Activated CD4-positive, alpha-beta memory T cell treated with anti-CD3 and anti-CD28 coated beads for 36 hours (primary cell): ENCODE measurements around the gene SLC25A3. TPM values are rescaled to one million over a fixed set of nuclear protein-coding genes. Genes with fewer than 3 reads are reported as not detected.
"Not testable (repeated sequence)": the region's sequence is repeated elsewhere in the genome, so short reads cannot be mapped to it uniquely, and the experiment has no call there.

Experiments used
- CTCF ChIA-PET: fragments of 350-600 bp; sonication (Branson Sonifier 250); formaldehyde crosslinking; loops from one replicate; lab custom pipeline; 2021; ENCODE audit warnings: antibody characterized with exemption, inconsistent platforms; lab: Charles Lee
- POLR2A ChIA-PET: fragments of 350-600 bp; sonication (Branson Sonifier 250); formaldehyde crosslinking; loops from one replicate; lab custom pipeline; 2021; ENCODE audit warnings: antibody characterized with exemption; lab: Charles Lee
- DNase-seq: peaks from one replicate; pipeline ENCODE4 v3.0.0-alpha.2; 2020
- H3K27ac Mint-ChIP-seq: one replicate; pipeline ENCODE4 v1.8.0; 2021; ENCODE audit warnings: mixed read lengths
- H3K27me3 Mint-ChIP-seq: one replicate; pipeline ENCODE4 v1.8.0; 2021; ENCODE audit warnings: mixed read lengths
- H3K36me3 Mint-ChIP-seq: one replicate; pipeline ENCODE4 v1.8.0; 2021; ENCODE audit warnings: mixed read lengths
- H3K4me1 Mint-ChIP-seq: one replicate; pipeline ENCODE4 v1.8.0; 2021; ENCODE audit warnings: low read depth, mixed read lengths
- H3K4me3 Mint-ChIP-seq: one replicate; pipeline ENCODE4 v1.8.0; 2021; ENCODE audit warnings: mild to moderate bottlenecking, mixed read lengths
- H3K9me3 Mint-ChIP-seq: one replicate; pipeline ENCODE4 v1.8.0; 2021; ENCODE audit warnings: mixed read lengths
- intact Hi-C: fragments of 100-400 bp; cut with micrococcal nuclease; formaldehyde crosslinking; loops from one replicate; pipeline ENCODE4 v1.15.1; 2023
- total RNA-seq, 2 experiments: library from RNA; stranded (reverse); gene quantifications; one replicate each; pipeline ENCODE4 v1.2.3, GENCODE V29; 2021

Gene SLC25A3
- 100 to 1,000 TPM; 584 to 620 TPM for total RNA-seq

DNA sequence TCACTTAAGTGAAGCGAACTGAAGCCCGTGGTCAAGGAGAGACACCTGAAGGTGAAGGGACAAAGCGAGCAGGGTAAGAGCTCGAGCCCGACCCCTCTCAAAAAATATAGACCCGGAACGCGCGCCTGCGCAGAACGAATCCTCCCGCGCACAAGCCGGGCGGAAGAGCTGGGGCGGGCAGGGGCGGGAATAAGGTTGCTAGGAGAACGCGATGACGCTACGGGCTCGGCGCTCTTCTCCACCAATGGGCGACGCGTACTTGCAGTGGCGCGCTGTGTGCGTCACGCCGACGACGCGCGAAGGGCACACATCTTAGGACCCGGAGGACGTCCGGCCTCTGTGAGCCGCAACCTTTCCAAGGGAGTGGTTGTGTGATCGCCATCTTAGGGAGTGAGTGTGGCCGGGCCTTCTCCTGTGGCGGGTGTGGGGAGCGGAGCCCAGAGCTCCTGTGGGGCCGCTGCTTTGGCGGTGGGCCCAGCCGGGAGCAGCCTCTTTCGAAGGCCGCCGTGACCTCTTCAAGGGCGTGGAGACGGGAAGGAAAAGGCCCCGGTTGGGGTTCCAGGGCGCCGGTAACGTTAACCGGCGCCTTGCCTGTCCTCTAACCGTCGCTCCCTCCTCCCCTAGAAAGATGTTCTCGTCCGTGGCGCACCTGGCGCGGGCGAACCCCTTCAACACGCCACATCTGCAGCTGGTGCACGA, at the start of gene SLC25A3:
TSS of gene SLC25A3 (plus strand) at position 336 of the 699 bp plus-strand sequence. CDS start at position 629, 293 bp downstream.
- Mint-ChIP-seq H3K36me3 (peaks cover 36% of the 10 kb centered on the region), H3K27ac (peak within 1 kb of the TSS; percentile 97), H3K9me3 (no peaks in the 10 kb centered on the region), H3K4me1 (peaks cover 29% of the 10 kb centered on the region), H3K27me3 (no peaks in the 10 kb centered on the region), H3K4me3 (peak within 1 kb of the TSS; percentile 91)
- DNase-seq, result peak; percentile 96
- intact Hi-C loops, result loop anchor here (1.0 to 5.0 kb wide), 6 partner anchors 27 to 1545 kb away; partner anchors contain the start of gene IKBIP
- ChIA-PET CTCF (interaction anchor here (0.7 to 5.1 kb wide), 8 partner anchors 27 to 77 kb away, joined by 3 to 42 read pairs (median 4); no protein-coding TSS in a partner anchor), POLR2A (interaction anchor here (0.6 to 5.5 kb wide), 14 partner anchors 9 to 148 kb away, joined by 3 to 40 read pairs (median 4); partner anchors contain the start of genes APAF1, IKBIP and TMPO)

DNA sequence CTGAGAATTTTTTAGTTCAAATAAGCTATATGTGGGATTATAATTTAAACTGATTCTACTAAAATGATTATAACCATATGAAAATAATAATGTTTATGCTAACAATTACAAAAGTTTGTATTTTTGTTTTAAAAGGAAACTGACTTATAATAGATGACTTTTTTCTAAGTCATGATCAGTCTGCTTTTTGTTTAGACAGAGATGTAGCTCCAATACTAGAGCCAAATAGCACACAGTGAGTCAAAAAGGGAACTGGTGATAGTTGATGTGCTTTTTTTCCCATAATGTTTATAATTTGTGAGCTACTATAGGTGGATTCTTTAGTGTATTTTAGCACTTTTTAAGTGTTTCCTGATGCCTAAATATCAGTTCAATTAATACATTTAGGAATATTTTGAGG, 49.8 kb upstream of the SLC25A3 start:
- POLR2A ChIA-PET, result no interaction called here
- Mint-ChIP-seq H3K4me3 (no peak overlapping the region), H3K36me3 (peaks cover 51% of the 10 kb centered on the region), H3K9me3 (no peaks in the 10 kb centered on the region), H3K27me3 (no peaks in the 10 kb centered on the region), H3K4me1 (peaks cover 14% of the 10 kb centered on the region), H3K27ac (no peak overlapping the region)
- CTCF ChIA-PET, result interaction anchor here (0.8 to 1.5 kb wide), 2 partner anchors 11 to 14 kb away, joined by 3 to 5 read pairs; no protein-coding TSS in a partner anchor
- DNase-seq, result no peak
- intact Hi-C loops, result no loop called here

DNA sequence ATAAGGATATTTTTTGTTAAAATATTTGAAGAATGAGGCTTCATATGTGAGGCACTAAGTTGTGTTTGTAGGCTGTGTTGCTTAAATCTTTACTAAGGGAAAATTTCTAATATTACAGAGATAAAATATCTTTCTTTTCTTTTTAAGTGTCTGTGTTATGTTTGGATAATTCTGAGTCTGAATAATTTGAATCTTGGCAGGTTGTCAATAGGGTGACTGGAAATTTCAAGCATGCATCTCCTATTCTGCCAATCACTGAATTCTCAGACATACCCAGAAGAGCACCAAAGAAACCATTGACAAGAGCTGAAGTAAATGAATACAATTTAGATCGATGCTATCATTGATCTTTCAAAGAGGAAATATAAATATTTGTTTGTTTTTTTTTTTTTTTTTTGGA, 48.7 kb upstream of the SLC25A3 start:
- peaks cover 19% of the 10 kb centered on the region for H3K4me1 Mint-ChIP-seq
- H3K27ac Mint-ChIP-seq, result no peak overlapping the region
- no peak overlapping the region for H3K4me3 Mint-ChIP-seq
- no peaks in the 10 kb centered on the region for H3K9me3 Mint-ChIP-seq
- CTCF ChIA-PET, result interaction anchor here (0.7 to 1.5 kb wide), 3 partner anchors 8 to 119 kb away, joined by 3 to 4 read pairs (median 4); no protein-coding TSS in a partner anchor
- peaks cover 55% of the 10 kb centered on the region for H3K36me3 Mint-ChIP-seq
- intact Hi-C loops, result loop anchor here (5.0 kb wide), 1 partner anchor 48 kb away; the partner anchor contains the start of gene SLC25A3
- DNase-seq, result no peak
- H3K27me3 Mint-ChIP-seq, result no peaks in the 10 kb centered on the region
- POLR2A ChIA-PET, result no interaction called here

DNA sequence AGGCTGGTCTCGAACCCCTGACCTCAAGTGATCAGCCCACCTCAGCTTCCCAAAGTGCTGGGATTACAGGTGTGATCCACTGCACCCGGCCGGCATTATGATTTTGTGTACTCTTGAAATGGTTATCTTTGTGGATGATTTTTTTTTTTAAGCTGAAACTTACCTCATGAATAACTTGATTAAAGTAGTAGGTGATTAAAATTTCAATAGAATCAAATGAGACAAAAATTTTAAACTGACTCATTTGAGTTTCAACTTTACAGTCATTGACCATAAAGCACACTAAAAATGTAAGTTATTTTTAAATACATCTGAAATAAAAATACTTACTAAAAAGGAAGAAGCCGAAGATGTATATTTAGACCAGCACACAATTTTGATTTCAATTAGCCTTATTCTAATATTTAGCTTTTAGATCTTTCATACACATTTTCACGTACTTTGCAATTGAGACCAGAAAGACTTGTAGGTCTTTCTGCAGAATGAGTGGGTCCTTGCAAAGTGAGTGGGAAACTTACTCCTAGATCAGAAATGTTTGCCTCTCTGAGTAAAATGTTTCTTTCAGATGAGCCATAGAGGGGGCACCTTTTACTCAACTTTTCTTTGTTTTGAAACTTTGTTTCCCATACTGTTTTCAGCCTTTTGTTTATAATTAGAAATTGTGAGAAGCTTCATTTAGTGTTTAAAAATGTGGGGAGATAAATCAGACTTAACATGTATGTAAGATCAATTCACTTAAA, 43.9 kb upstream of the SLC25A3 start:
- DNase-seq, result no peak
- Mint-ChIP-seq H3K9me3 (no peaks in the 10 kb centered on the region), H3K4me3 (no peak overlapping the region), H3K27me3 (no peaks in the 10 kb centered on the region), H3K27ac (peak overlapping the region; percentile 23), H3K36me3 (peaks cover 49% of the 10 kb centered on the region), H3K4me1 (peaks cover 11% of the 10 kb centered on the region)
- ChIA-PET CTCF (interaction anchor here (1.2 to 1.5 kb wide), 3 partner anchors 17 kb away, joined by 3 to 4 read pairs (median 4); no protein-coding TSS in a partner anchor), POLR2A (interaction anchor here (1.0 kb wide), 1 partner anchor 16 kb away, joined by 3 read pairs; no protein-coding TSS in a partner anchor)
- intact Hi-C loops, result loop anchor here (2.0 to 5.0 kb wide), 3 partner anchors 17 to 59 kb away; partner anchors contain the start of gene SLC25A3

DNA sequence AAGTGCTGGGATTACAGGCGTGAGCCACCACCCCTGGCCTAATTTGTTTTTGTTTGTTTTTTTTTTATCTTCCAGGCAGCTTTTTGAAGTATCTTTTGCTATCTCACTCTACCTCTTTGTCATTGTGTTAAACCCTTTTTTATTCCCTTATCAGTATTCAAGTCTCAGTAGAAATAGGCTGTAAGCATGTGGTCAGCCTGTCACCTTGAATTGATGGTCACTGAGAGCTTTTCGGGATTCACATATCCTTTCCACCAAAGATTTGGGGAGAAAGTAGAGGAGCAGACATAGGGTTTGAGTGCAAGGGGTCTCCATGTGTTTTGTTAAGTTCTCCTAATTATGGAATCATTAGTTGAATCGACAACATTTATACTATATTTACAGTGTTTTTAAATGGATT, 41.7 kb upstream of the SLC25A3 start:
- no peak overlapping the region for H3K27ac Mint-ChIP-seq
- DNase-seq, result no peak
- intact Hi-C loops, result no loop called here
- H3K9me3 Mint-ChIP-seq, result no peaks in the 10 kb centered on the region
- CTCF ChIA-PET, result interaction anchor here (1.7 to 1.9 kb wide), 2 partner anchors 15 to 19 kb away, joined by 7 to 10 read pairs; no protein-coding TSS in a partner anchor
- no peak overlapping the region for H3K4me3 Mint-ChIP-seq
- H3K36me3 Mint-ChIP-seq, result peaks cover 35% of the 10 kb centered on the region
- peaks cover 11% of the 10 kb centered on the region for H3K4me1 Mint-ChIP-seq
- no peaks in the 10 kb centered on the region for H3K27me3 Mint-ChIP-seq
- POLR2A ChIA-PET, result no interaction called here

DNA sequence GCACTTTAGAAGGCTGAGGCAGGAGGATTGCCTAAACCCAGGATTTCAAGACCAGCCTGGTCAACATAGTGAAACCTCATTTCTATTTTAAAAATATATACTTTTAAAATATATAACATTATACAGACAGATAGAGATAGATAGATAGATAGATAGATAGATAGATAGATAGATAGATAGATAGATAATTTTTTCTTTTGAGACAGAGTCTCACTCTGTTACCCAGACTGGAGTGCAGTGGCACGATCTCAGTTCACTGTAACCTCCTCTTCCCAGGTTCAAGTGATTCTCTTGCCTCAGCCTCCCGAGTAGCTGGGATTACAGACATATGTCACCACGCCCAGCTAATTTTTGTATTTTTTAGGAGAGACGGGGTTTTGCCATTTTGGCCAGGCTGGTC, 35.4 kb upstream of the SLC25A3 start:
- H3K9me3 Mint-ChIP-seq, intact Hi-C loops, POLR2A ChIA-PET: not testable (repeated sequence)

DNA sequence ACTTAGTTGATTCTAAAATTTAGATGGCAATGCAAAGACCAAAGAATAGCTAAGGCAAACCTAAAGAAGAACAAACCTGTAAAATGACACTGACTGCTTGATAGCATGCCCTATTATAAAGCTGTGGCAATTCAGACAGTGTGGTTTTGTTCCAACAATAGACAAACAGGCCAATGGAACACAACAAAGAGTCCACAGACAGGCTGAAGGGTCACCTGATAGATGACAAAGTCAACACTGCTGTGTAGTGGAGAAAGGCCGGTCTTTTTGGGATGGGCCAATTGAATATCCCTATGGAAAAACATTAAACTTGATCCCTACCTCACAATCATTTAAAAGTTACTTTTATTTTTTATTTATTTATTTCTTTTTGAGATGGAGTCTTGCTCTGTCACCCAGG, 33.8 kb upstream of the SLC25A3 start:
- POLR2A ChIA-PET, result no interaction called here
- no peaks in the 10 kb centered on the region for H3K4me1 Mint-ChIP-seq

More for the DNA sequence above, 35.4 kb upstream of the SLC25A3 start:
- H3K4me3 Mint-ChIP-seq, H3K27me3 Mint-ChIP-seq, H3K27ac Mint-ChIP-seq, DNase-seq, H3K36me3 Mint-ChIP-seq, H3K4me1 Mint-ChIP-seq: not testable (repeated sequence)
- CTCF ChIA-PET, result interaction anchor here (0.8 to 1.3 kb wide), 2 partner anchors 8 to 391 kb away, joined by 3 to 4 read pairs; no protein-coding TSS in a partner anchor

DNA sequence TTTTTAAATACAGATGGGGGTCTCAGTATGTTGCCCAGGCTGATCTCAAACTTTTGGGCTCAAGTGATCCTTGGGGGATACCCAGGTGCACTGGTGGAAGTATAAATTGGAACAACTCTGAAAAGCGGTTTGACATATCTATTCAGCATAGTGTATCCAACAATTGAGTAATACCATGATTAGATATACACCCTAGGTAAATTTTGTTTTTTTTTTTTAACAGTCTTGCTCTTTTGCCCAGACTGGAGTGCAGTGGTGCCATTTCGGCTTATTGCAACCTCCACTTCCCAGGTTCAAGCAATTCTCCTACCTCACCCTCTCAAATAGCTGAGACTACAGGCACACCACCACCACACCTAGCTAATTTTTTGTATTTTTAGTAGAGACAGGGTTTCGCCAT, 31.6 kb upstream of the SLC25A3 start:
- Mint-ChIP-seq H3K27ac (no peak overlapping the region), H3K4me3 (no peak overlapping the region), H3K4me1 (peaks cover 2% of the 10 kb centered on the region), H3K36me3 (no peaks in the 10 kb centered on the region), H3K27me3 (no peaks in the 10 kb centered on the region), H3K9me3 (no peaks in the 10 kb centered on the region)
- ChIA-PET POLR2A (interaction anchor here (1.2 kb wide), 1 partner anchor 31 kb away, joined by 4 read pairs; the partner anchor contains the start of gene SLC25A3), CTCF (interaction anchor here (0.6 to 1.2 kb wide), 2 partner anchors 10 to 28 kb away, joined by 3 read pairs; no protein-coding TSS in a partner anchor)
- no peak for DNase-seq
- intact Hi-C loops, result no loop called here

More for the DNA sequence above, 33.8 kb upstream of the SLC25A3 start:
- intact Hi-C loops, result no loop called here
- H3K27me3 Mint-ChIP-seq, result no peaks in the 10 kb centered on the region
- CTCF ChIA-PET, result no interaction called here
- H3K4me3 Mint-ChIP-seq, result no peak overlapping the region
- DNase-seq, result no peak
- H3K27ac Mint-ChIP-seq, result no peak overlapping the region
- no peaks in the 10 kb centered on the region for H3K9me3 Mint-ChIP-seq
- no peaks in the 10 kb centered on the region for H3K36me3 Mint-ChIP-seq

DNA sequence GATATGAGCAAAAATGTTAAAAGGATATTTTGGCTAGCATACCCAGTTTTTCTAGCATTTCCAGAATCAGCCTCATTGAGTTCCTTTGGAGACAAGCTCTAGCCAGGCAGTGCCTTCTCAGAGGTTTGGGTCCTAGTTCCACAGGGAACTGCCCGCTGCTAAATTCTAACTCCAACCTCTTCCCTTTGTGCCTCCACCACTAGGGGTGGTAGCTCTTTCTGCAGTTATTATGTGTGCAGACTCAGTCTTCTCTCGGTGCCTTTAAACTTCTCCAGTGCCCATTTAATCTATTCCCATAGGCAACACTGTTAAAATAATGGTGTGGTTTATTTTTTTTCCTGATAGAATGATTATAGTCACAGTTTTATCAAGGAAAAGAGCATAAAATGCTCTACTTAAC, 21.5 kb upstream of the SLC25A3 start:
- Mint-ChIP-seq H3K4me3 (no peak overlapping the region), H3K27me3 (no peaks in the 10 kb centered on the region), H3K9me3 (no peaks in the 10 kb centered on the region), H3K36me3 (no peaks in the 10 kb centered on the region), H3K4me1 (peaks cover under 1% of the 10 kb centered on the region), H3K27ac (no peak overlapping the region)
- DNase-seq, result no peak
- ChIA-PET POLR2A (no interaction called here), CTCF (interaction anchor here (0.6 to 1.0 kb wide), 3 partner anchors 11 to 427 kb away, joined by 3 read pairs; no protein-coding TSS in a partner anchor)
- intact Hi-C loops, result no loop called here

DNA sequence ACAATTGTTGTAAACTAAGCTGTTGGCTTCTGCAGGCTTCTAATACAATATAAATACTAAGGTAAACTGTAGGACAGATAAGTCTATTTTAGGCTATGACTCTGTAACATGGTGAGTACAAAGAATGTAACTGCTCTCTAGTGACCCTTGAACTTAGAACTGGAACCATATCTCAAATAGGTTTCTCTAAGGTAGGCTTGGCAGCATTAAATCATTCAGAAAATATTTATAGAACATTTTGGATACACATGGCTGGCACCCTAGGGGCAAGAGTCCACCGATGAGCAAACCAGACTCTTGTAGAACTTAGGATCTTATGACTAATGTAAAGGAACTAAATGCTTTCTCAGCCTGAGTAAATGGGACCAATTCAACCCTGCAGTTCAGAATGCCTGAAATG, 19.4 kb upstream of the SLC25A3 start:
- intact Hi-C loops, result no loop called here
- H3K9me3 Mint-ChIP-seq, result no peaks in the 10 kb centered on the region
- CTCF ChIA-PET, result no interaction called here

DNA sequence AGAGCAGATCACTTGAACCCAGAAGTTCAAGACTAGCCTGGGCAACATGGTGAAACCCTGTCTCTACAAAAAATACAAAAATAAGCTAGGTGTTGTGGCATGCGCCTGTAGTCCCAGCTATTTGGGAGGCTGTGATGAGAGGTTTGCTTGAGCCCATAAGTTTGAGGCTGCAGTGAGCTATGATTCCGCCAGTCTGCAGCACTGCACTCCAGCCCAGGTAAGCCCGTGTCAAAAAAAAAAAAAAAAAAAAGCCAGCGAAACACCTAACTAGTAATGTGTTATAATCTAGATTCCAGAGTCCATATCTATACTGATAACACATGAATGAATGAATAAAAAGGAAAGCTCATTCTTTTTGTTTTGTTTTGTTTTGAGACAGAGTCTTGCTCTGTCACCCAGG, 18.5 kb upstream of the SLC25A3 start:
- no peak for DNase-seq
- POLR2A ChIA-PET, result interaction anchor here (0.6 kb wide), 1 partner anchor 20 kb away, joined by 3 read pairs; no protein-coding TSS in a partner anchor
- Mint-ChIP-seq H3K4me1 (no peaks in the 10 kb centered on the region), H3K9me3 (no peaks in the 10 kb centered on the region), H3K36me3 (no peaks in the 10 kb centered on the region), H3K4me3 (no peak overlapping the region), H3K27me3 (no peaks in the 10 kb centered on the region), H3K27ac (no peak overlapping the region)
- intact Hi-C loops, result no loop called here
- CTCF ChIA-PET, result interaction anchor here (0.6 to 1.4 kb wide), 5 partner anchors 8 to 379 kb away, joined by 3 to 7 read pairs (median 4); no protein-coding TSS in a partner anchor

More for the DNA sequence above, 19.4 kb upstream of the SLC25A3 start:
- Mint-ChIP-seq H3K27ac (no peak overlapping the region), H3K4me1 (no peaks in the 10 kb centered on the region), H3K4me3 (no peak overlapping the region), H3K27me3 (no peaks in the 10 kb centered on the region), H3K36me3 (no peaks in the 10 kb centered on the region)
- POLR2A ChIA-PET, result no interaction called here
- DNase-seq, result no peak
